C4-2B (cell line): ENCODE data around the gene MAP3K6.

Experiments used
- H3K27ac ChIP-seq: fragments of 450-650 bp; 2 replicates; pipeline ENCODE4 v1.5.1; 2017
- CTCF ChIP-seq: fragments of 450-650 bp; conservative IDR thresholded peaks from 2 replicates; pipeline ENCODE4 v1.5.1; 2017; ENCODE audit warnings: mild to moderate bottlenecking
- ZFX ChIP-seq: fragments of 450-650 bp; IDR thresholded peaks from 2 replicates; pipeline ENCODE4 v1.6.1; 2017

Gene MAP3K6

GRCh38 chr1:27395441-27396195 lies 28.9 kb upstream of the MAP3K6 start:
- H3K27ac ChIP-seq: no peak overlapping the region
- peak; percentile 99 for TF ChIP-seq CTCF
- no peak for TF ChIP-seq ZFX

GRCh38 chr1:27394925-27395324 lies 28.2 kb upstream of the MAP3K6 start:
- TF ChIP-seq CTCF (no peak), ZFX (no peak)
- H3K27ac ChIP-seq: no peak overlapping the region

- no peak overlapping the region for H3K27ac ChIP-seq
These were observed 27.5 kb upstream of the MAP3K6 start for GRCh38 chr1:27394282-27394658.

GRCh38 chr1:27393641-27394281 lies 27.0 kb upstream of the MAP3K6 start:
- no peak overlapping the region for H3K27ac ChIP-seq
- TF ChIP-seq ZFX (no peak), CTCF (no peak)

More at GRCh38 chr1:27394282-27394658, 27.5 kb upstream of the MAP3K6 start:
- no peak for TF ChIP-seq ZFX
- TF ChIP-seq CTCF: no peak

- TF ChIP-seq ZFX (no peak), CTCF (peak; percentile 50)
These were observed 26.2 kb upstream of the MAP3K6 start for GRCh38 chr1:27392778-27393635.

GRCh38 chr1:27392096-27392777 lies 25.5 kb upstream of the MAP3K6 start, which contains the start of gene GPR3:
GPR3 (plus strand) TSS chr1:27392622; CDS start chr1:27393799, 1,177 bp downstream.
- H3K27ac ChIP-seq: peak within 1 kb of the TSS; percentile 44
- TF ChIP-seq CTCF (peak; percentile 89), ZFX (no peak)

More at GRCh38 chr1:27392778-27393635, 26.2 kb upstream of the MAP3K6 start:
- H3K27ac ChIP-seq: peak overlapping the region; percentile 44
